H9 (cell line): Measurements from ENCODE around the gene NT5DC2. TPM values are rescaled to one million over a fixed set of nuclear protein-coding genes. Genes with fewer than 3 reads are reported as not detected.

Experiments
- DNase-seq: peaks from one replicate; pipeline ENCODE4 v3.0.0-alpha.2; 2017
- H2AFZ ChIP-seq: one replicate; pipeline ENCODE4 v1.6.1; 2013; ENCODE audit warnings: mild to moderate bottlenecking, low read length, control low read depth, moderate library complexity
- H2AK5ac ChIP-seq: 2 replicates; pipeline ENCODE4 v1.6.1; 2013; ENCODE audit warnings: low read length, control low read depth, mixed read lengths; ENCODE audit not compliant: insufficient read length
- H2BK120ac ChIP-seq: one replicate; pipeline ENCODE4 v1.6.1; 2013; ENCODE audit warnings: low read depth, mild to moderate bottlenecking, low read length, control low read depth, inconsistent platforms; ENCODE audit not compliant: poor library complexity, severe bottlenecking
- H2BK12ac ChIP-seq: 2 replicates; pipeline ENCODE4 v1.6.1; 2013; ENCODE audit warnings: low read length, control low read depth, mixed read lengths, low read depth; ENCODE audit not compliant: insufficient read length
- H2BK15ac ChIP-seq: 2 replicates; pipeline ENCODE4 v1.6.1; 2013; ENCODE audit warnings: low read depth, low read length, control low read depth
- H2BK20ac ChIP-seq: one replicate; pipeline ENCODE4 v1.6.1; 2013; ENCODE audit warnings: low read depth, mild to moderate bottlenecking, low read length, control low read depth, inconsistent platforms; ENCODE audit not compliant: poor library complexity, severe bottlenecking
- H2BK5ac ChIP-seq: 2 replicates; pipeline ENCODE4 v1.6.1; 2013; ENCODE audit warnings: low read length, control low read depth, mixed read lengths; ENCODE audit not compliant: insufficient read length
- H3K14ac ChIP-seq: 2 replicates; pipeline ENCODE4 v1.6.1; 2013; ENCODE audit warnings: low read length, control low read depth; ENCODE audit not compliant: insufficient read depth
- H3K18ac ChIP-seq: 2 replicates; pipeline ENCODE4 v1.6.1; 2013; ENCODE audit warnings: low read depth, mild to moderate bottlenecking, mixed read lengths, low read length, control low read depth; ENCODE audit not compliant: insufficient read length
- H3K23ac ChIP-seq: 2 replicates; pipeline ENCODE4 v1.6.1; 2013; ENCODE audit warnings: low read length, control low read depth, mixed read lengths, low read depth; ENCODE audit not compliant: insufficient read length
- H3K23me2 ChIP-seq: 2 replicates; pipeline ENCODE4 v1.6.1; 2013; ENCODE audit warnings: low read depth, mild to moderate bottlenecking, mixed read lengths, low read length, control low read depth; ENCODE audit not compliant: insufficient read length, poor library complexity, severe bottlenecking
- H3K27ac ChIP-seq: 2 replicates; pipeline ENCODE4 v1.5.1; 2013; ENCODE audit warnings: low read length, control low read depth, mixed read lengths, low read depth; ENCODE audit not compliant: insufficient read length
- H3K27me3 ChIP-seq: 2 replicates; pipeline ENCODE4 v1.6.1; 2013; ENCODE audit warnings: low read length, control low read depth, inconsistent platforms; ENCODE audit not compliant: insufficient read depth
- H3K4ac ChIP-seq: 2 replicates; pipeline ENCODE4 v1.6.1; 2013; ENCODE audit warnings: low read depth, mild to moderate bottlenecking, control low read depth, inconsistent platforms, low read length, moderate library complexity
- H3K4me1 ChIP-seq: 2 replicates; pipeline ENCODE4 v1.6.1; 2013; ENCODE audit warnings: low read length, control low read depth, inconsistent platforms; ENCODE audit not compliant: insufficient read depth
- H3K4me2 ChIP-seq: 2 replicates; pipeline ENCODE4 v1.6.1; 2013; ENCODE audit warnings: low read length, control low read depth, mixed read lengths; ENCODE audit not compliant: insufficient read length, insufficient read depth
- H3K56ac ChIP-seq: 2 replicates; pipeline ENCODE4 v1.6.1; 2013; ENCODE audit warnings: low read depth, mild to moderate bottlenecking, mixed read lengths, low read length, control low read depth; ENCODE audit not compliant: insufficient read length
- H3K79me1 ChIP-seq: 2 replicates; pipeline ENCODE4 v1.6.1; 2013; ENCODE audit warnings: low read depth, mild to moderate bottlenecking, moderate library complexity, low read length, control low read depth, inconsistent platforms; ENCODE audit not compliant: insufficient read depth, poor library complexity, severe bottlenecking
- H3K79me2 ChIP-seq: 2 replicates; pipeline ENCODE4 v1.6.1; 2013; ENCODE audit warnings: low read length, control low read depth, inconsistent platforms; ENCODE audit not compliant: insufficient read depth
- H3K9ac ChIP-seq: 2 replicates; pipeline ENCODE4 v1.6.1; 2013; ENCODE audit warnings: low read length, control low read depth, mixed read lengths; ENCODE audit not compliant: insufficient read length; ENCODE audit errors: extremely low read depth
- H3K9me3 ChIP-seq: one replicate; pipeline ENCODE4 v1.6.1; 2013; ENCODE audit warnings: low read depth, low read length, inconsistent platforms; ENCODE audit not compliant: control insufficient read depth
- H3T11ph ChIP-seq: one replicate; pipeline ENCODE4 v1.6.1; 2013; ENCODE audit warnings: mild to moderate bottlenecking, low read length, control low read depth, inconsistent platforms
- H4K20me1 ChIP-seq: one replicate; pipeline ENCODE4 v1.6.1; 2013; ENCODE audit not compliant: control insufficient read depth, insufficient read length, insufficient read depth
- H4K5ac ChIP-seq: 2 replicates; pipeline ENCODE4 v1.6.1; 2013; ENCODE audit warnings: low read depth, mild to moderate bottlenecking, mixed read lengths, low read length, control low read depth; ENCODE audit not compliant: insufficient read length
- H4K8ac ChIP-seq: replicated peaks from 2 replicates; pipeline ENCODE4 v1.6.1; 2013; ENCODE audit warnings: low read length, control low read depth, mixed read lengths, low read depth; ENCODE audit not compliant: insufficient read length
- H4K91ac ChIP-seq: 2 replicates; pipeline ENCODE4 v1.6.1; 2013; ENCODE audit warnings: low read depth, mild to moderate bottlenecking, moderate library complexity, mixed read lengths, low read length, control low read depth; ENCODE audit not compliant: insufficient read length
- H3K27ac Mint-ChIP-seq, 3 experiments: 2 replicates in 2 of 3; 3 replicates in 1 of 3; pipeline ENCODE4 v1.8.0; 2020 to 2021; ENCODE audit warnings: mixed read lengths in 3 of 3, mild to moderate bottlenecking in 1 of 3, moderate library complexity in 1 of 3
- H3K27me3 Mint-ChIP-seq: 2 replicates; pipeline ENCODE4 v1.8.0; 2021; ENCODE audit warnings: low read depth, mild to moderate bottlenecking, moderate library complexity, mixed read lengths
- H3K36me3 Mint-ChIP-seq, 3 experiments: 2 replicates in 2 of 3; 3 replicates in 1 of 3; pipeline ENCODE4 v1.8.0; 2020 to 2021; ENCODE audit warnings: low read depth in 3 of 3, mixed read lengths in 3 of 3; ENCODE audit not compliant: insufficient read depth in 1 of 3
- H3K4me1 Mint-ChIP-seq, 2 experiments: 2 replicates each; pipeline ENCODE4 v1.8.0; 2020; ENCODE audit warnings: mixed read lengths in 2 of 2
- H3K4me3 Mint-ChIP-seq, 2 experiments: 2 replicates in 1 of 2; 3 replicates in 1 of 2; pipeline ENCODE4 v1.8.0; 2020 to 2021; ENCODE audit warnings: mild to moderate bottlenecking in 2 of 2, mixed read lengths in 2 of 2, moderate library complexity in 1 of 2
- H3K9me3 Mint-ChIP-seq, 2 experiments: 2 replicates in 1 of 2; 3 replicates in 1 of 2; pipeline ENCODE4 v1.8.0; 2020; ENCODE audit warnings: mild to moderate bottlenecking in 2 of 2, mixed read lengths in 2 of 2, moderate library complexity in 1 of 2
- CTCF ChIP-seq: fragments of 200-600 bp; sonication (generic); conservative IDR thresholded peaks from 3 replicates; pipeline ENCODE4 v1.8.0; 2021; ENCODE audit warnings: antibody characterized with exemption, mild to moderate bottlenecking
- WGBS: extraction: QIAGEN DNeasy Blood & Tissue Kit; methylation state at CpG from one replicate; pipeline ENCODE4 v1.1.7; 2013; ENCODE audit warnings: missing lambda C conversion rate, low lambda C conversion rate, mixed read lengths; ENCODE audit not compliant: insufficient read length; ENCODE audit errors: extremely low coverage; 5-methylcytosine and 5-hydroxymethylcytosine counted together
- total RNA-seq: library from RNA; stranded (reverse); gene quantifications from 2 replicates; pipeline ENCODE4 v1.2.1, GENCODE V29; 2021

Gene NT5DC2
- total RNA-seq, 1 experiment from 2014 or later, result 444 TPM

GRCh38 chr3:52494445-52494844, 39.2 kb downstream of the NT5DC2 start:
- H2BK5ac ChIP-seq, result no peak overlapping the region
- H4K91ac ChIP-seq, result no peak overlapping the region
- no peaks in the 10 kb centered on the region for H3K27me3 ChIP-seq
- H2BK12ac ChIP-seq, result no peak overlapping the region
- no peaks in the 10 kb centered on the region for H3K27me3 Mint-ChIP-seq
- no peak overlapping the region for H4K5ac ChIP-seq
- no peaks in the 10 kb centered on the region for H3K79me2 ChIP-seq
- H2BK20ac ChIP-seq, result no peak overlapping the region
- no peak overlapping the region for H3K4ac ChIP-seq
- WGBS, result no CpG with 5 or more reads among the region's 7 CpGs
- H3K14ac ChIP-seq, result no peak overlapping the region
- H3K18ac ChIP-seq, result no peak overlapping the region
- H2BK120ac ChIP-seq, result no peak overlapping the region
- no peaks in the 10 kb centered on the region for H3K4me1 ChIP-seq
- no peak for DNase-seq
- H3K79me1 ChIP-seq, result no peaks in the 10 kb centered on the region
- no peaks in the 10 kb centered on the region for H3K9me3 ChIP-seq
- no peak overlapping the region for H3K9ac ChIP-seq
- H3K23ac ChIP-seq, result no peak overlapping the region
- 0 out of 3 replicates have a peak, but pooled peaks have one; percentile 22 for TF ChIP-seq CTCF
- H4K8ac ChIP-seq, result no peak overlapping the region
- peaks cover 8 to 16% of the 10 kb centered on the region in 2 experiments for H3K4me1 Mint-ChIP-seq
- H2BK15ac ChIP-seq, result no peak overlapping the region
- H4K20me1 ChIP-seq, result no peaks in the 10 kb centered on the region
- no peak overlapping the region; a peak in 1 of 5 replicates for H3K4me3 Mint-ChIP-seq
- no peaks in the 10 kb centered on the region for H3K23me2 ChIP-seq
- peaks cover 11 to 35% (median 35%) of the 10 kb centered on the region in 3 experiments for H3K36me3 Mint-ChIP-seq
- no peak overlapping the region for H3K4me2 ChIP-seq
- no peak overlapping the region for H2AFZ ChIP-seq
- H3K56ac ChIP-seq, result no peak overlapping the region
- no peak overlapping the region for H2AK5ac ChIP-seq
- H3K9me3 Mint-ChIP-seq, result no peaks in the 10 kb centered on the region
- H3T11ph ChIP-seq, result no peak overlapping the region
- no peak overlapping the region for H3K27ac ChIP-seq
- peak overlapping the region; percentile 19 to 95 (median 49); a peak in 2 of 7 replicates for H3K27ac Mint-ChIP-seq
